HEK293T (cell line): Measurements from ENCODE around the gene DUSP14.
"Not testable (repeated sequence)": the region's sequence is repeated elsewhere in the genome, so short reads cannot be mapped to it uniquely, and the experiment has no call there.

Experiments
- ARNT ChIP-seq: fragments of 450-650 bp; IDR thresholded peaks from 2 replicates; pipeline ENCODE4 v1.6.1; 2017; ENCODE audit warnings: mild to moderate bottlenecking
- BHLHE40 ChIP-seq: fragments of 450-650 bp; IDR thresholded peaks from 2 replicates; pipeline ENCODE4 v1.6.1; 2016; ENCODE audit warnings: mild to moderate bottlenecking, moderate library complexity, borderline replicate concordance
- FOXA1 ChIP-seq: fragments of 450-650 bp; IDR thresholded peaks from 2 replicates; pipeline ENCODE4 v1.6.1; 2016; ENCODE audit warnings: mild to moderate bottlenecking
- HDGF ChIP-seq: fragments of 450-650 bp; IDR thresholded peaks from 2 replicates; pipeline ENCODE4 v1.6.1; 2017; ENCODE audit warnings: antibody characterized with exemption, borderline replicate concordance
- SP1 ChIP-seq: fragments of 450-650 bp; IDR thresholded peaks from 2 replicates; pipeline ENCODE4 v1.6.1; 2017
- TARDBP ChIP-seq: fragments of 450-650 bp; IDR thresholded peaks from 2 replicates; pipeline ENCODE4 v1.6.1; 2016

DNA sequence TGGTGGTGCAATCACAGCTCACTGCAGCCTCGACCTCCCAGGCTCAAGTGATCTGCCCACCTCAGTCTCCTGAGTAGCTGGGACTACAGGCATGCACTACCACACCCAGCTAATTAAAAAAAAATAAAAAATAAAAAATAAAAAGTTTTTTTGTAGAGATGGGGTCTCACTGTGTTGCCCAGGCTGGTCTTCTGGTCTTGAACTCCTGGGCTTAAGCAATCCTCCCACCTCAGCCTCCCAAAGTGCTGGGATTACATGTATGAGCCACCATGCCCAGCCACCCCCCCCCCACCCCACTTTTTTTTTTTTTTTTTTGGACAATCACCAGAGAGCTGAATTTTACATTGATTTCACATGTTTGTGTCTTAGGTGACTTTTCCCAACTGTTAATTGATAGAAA lies 22.0 kb downstream of the DUSP14 start:
- TF ChIP-seq HDGF, TARDBP, BHLHE40, SP1, ARNT, FOXA1: not testable (repeated sequence)
